ENCODE results near the gene PLSCR4. TPM values are rescaled to one million over a fixed set of nuclear protein-coding genes. Genes with fewer than 3 reads are reported as not detected.
A peak's percentile ranks its signal among the peaks of the same experiment; 100 is the strongest.

The PLSCR4 gene
- total and polyA plus RNA-seq, 2 of the 4 experiments (the other 2 are of a cell fraction), result 3.8 to 4.4 TPM

GRCh38 chr3:146277953-146278631, 27.2 kb upstream of the PLSCR4 start:
- in situ Hi-C loops (cut with MboI; ENCODE audit: low sequenced_read_pairs), result no loop called here
- POLR2A ChIA-PET (ENCODE audit: unreplicated experiment), result no interaction called here
- H3K9ac ChIP-seq (ENCODE audit: low read depth, low read length), result no peak overlapping the region
- H3K4me2 ChIP-seq (ENCODE audit: low read depth, low read length), result no peak overlapping the region
- dilution Hi-C loops (cut with HindIII; ENCODE audit: low sequenced_read_pairs, unreplicated experiment), result no loop called here
- H3K23ac ChIP-seq (ENCODE audit: low read depth, low read length), result no peak overlapping the region
- no peaks in the 10 kb centered on the region for H3K36me3 ChIP-seq (ENCODE audit: control insufficient read depth, insufficient read depth, low read length)
- H3K27ac ChIP-seq (ENCODE audit: insufficient read depth, low read length), result no peak overlapping the region
- WGBS, 2 experiments (ENCODE audit: extremely low coverage in 2 of 2, insufficient read length in 1 of 2), result 100% methylated on average over 1 of the region's 2 CpGs; no CpG with 5 or more reads in 1 of the 2 experiments
- no peaks in the 10 kb centered on the region for H4K20me1 ChIP-seq (ENCODE audit: insufficient read depth, low read length)
- CTCF ChIA-PET, result interaction anchor here (0.6 to 0.9 kb wide), 2 partner anchors 17 to 42 kb away, joined by 3 read pairs; no protein-coding TSS in a partner anchor
- no TSS peak for BruUV-seq (replicated peaks)
- no peaks in the 10 kb centered on the region for H3K79me1 ChIP-seq (ENCODE audit: low read depth in 1 of 2, low read length in 2 of 2)
- H4K91ac ChIP-seq (ENCODE audit: insufficient read depth, low read depth, low read length), result no peak overlapping the region
- no peak overlapping the region for H3K56ac ChIP-seq (ENCODE audit: extremely low read depth, insufficient read depth, low read length)
- H3K14ac ChIP-seq (replicated peaks; ENCODE audit: low read depth, low read length), result no peak overlapping the region
- ATAC-seq (ENCODE audit: low read depth) (peak; percentile 38; the same call in 1 of the 2 replicates), DNase-seq (peak; percentile 94)
- peaks cover 3% of the 10 kb centered on the region for H3K9me1 ChIP-seq (ENCODE audit: insufficient read depth, low read length)
- no peaks in the 10 kb centered on the region for H3K27me3 ChIP-seq (ENCODE audit: control insufficient read depth, insufficient read depth, low read length)
- intact Hi-C loops (cut with micrococcal nuclease), result no loop called here
- H2AFZ ChIP-seq (replicated peaks; ENCODE audit: low read length, poor library complexity), result no peak overlapping the region
- H4K8ac ChIP-seq (ENCODE audit: low read depth in 2 of 2, low read length in 2 of 2), result no peak overlapping the region
- peaks cover 4% of the 10 kb centered on the region for H3K4me1 ChIP-seq (ENCODE audit: control insufficient read depth, insufficient read depth, low read length)
- H3K18ac ChIP-seq (ENCODE audit: low read depth, low read length), result peak overlapping the region; percentile 36; the same call in 1 of the 2 replicates
- H2BK15ac ChIP-seq (ENCODE audit: low read depth, low read length), result no peak overlapping the region
- no peaks in the 10 kb centered on the region for H3K9me3 ChIP-seq (ENCODE audit: control insufficient read depth, insufficient read depth, low read length)
- H2BK120ac ChIP-seq (ENCODE audit: low read depth, low read length), result no peak overlapping the region
- H3K4me3 ChIP-seq (ENCODE audit: insufficient read depth, low read depth, low read length), result no peak overlapping the region
- TF ChIP-seq CEBPB (IDR thresholded peaks at IDR 0.05; ENCODE audit: low read depth, low read length) (peak; percentile 97), NFE2L2 (IDR thresholded peaks at IDR 0.05; ENCODE audit: low read depth, low read length) (no peak)
- no peak overlapping the region for H2AK5ac ChIP-seq (ENCODE audit: low read depth, low read length)
- no peak overlapping the region for H3K4ac ChIP-seq (ENCODE audit: low read depth, low read length)
- H4K5ac ChIP-seq (ENCODE audit: low read depth, low read length), result no peak overlapping the region; the same call in 1 of the 2 replicates
- no peak overlapping the region for H2BK20ac ChIP-seq (ENCODE audit: low read depth, low read length)
- H2BK5ac ChIP-seq (ENCODE audit: low read depth, low read length, poor library complexity, severe bottlenecking), result peak overlapping the region; percentile 49
- H2AK9ac ChIP-seq (replicated peaks; ENCODE audit: low read depth, low read length, poor library complexity), result no peak overlapping the region
